SK-MEL-5 (cell line): ENCODE data around the gene LMO7. TPM values are rescaled to one million over a fixed set of nuclear protein-coding genes. Genes with fewer than 3 reads are reported as not detected.

Experiments used
- DNase-seq: peaks from one replicate; pipeline ENCODE4 v3.0.0-alpha.2; 2016; ENCODE audit warnings: low read depth, low spot score
- in situ Hi-C: cut with HindIII; loops from 2 replicates; pipeline ENCODE4 v1.10.0; 2016; ENCODE audit warnings: low sequenced_read_pairs, high pct_unique_total_duplicates, low pct_unique_long_range_greater_than_20kb
- polyA plus RNA-seq, 2 experiments: library from polyadenylated mRNA; depleted of rRNA; stranded (reverse); fragments of >200 nt; gene quantifications; 2 replicates each; pipeline ENCODE4 v1.2.3, GENCODE V29; 2015
- total RNA-seq: library from RNA; depleted of rRNA; stranded (reverse); fragments of >200 nt; shearing (Covaris generic); gene quantifications from 2 replicates; pipeline ENCODE4 v1.2.3, GENCODE V29; 2014; rRNA removed

LMO7 gene
- total RNA-seq: 2.4 and 5.9 TPM in 2 replicates
- 2.0 and 2.3 TPM in 2 replicates for polyA plus RNA-seq (2015; cell fraction: cytosol; rRNA removed)
- 6.0 and 10.2 TPM in 2 replicates for polyA plus RNA-seq (2015; cell fraction: nucleus; rRNA removed)

DNA sequence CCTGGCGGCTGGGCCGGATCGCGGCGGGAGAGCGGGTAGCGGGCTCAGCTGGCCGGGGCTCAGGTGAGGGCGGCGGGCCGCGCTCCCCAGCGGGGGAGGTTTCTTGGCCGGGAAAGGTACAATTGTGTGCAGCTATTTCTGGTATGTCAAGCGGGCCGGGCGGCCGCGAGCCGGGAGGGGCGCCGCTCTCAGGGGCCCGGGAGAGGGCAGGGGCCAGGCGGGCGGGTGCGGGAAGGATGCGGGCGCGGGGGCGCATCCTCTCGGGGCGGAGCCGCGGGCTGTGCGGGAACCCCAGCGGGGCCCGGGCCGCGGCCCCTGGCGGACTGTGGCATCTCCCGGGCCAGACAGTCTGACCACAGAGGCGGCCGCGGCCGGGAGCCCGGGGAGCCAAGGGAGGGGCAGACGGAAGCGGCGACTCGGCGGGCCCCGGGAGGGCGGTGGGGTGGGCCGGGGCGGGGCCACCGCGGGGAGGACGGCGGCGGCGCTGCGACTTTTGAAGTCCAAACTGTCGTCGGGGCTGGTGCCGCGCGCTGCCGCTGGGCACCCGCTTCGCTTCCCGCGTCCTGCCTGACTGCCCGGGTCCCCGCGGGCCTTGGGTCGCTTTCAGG is at the start of gene LMO7:
Gene LMO7, plus strand, starts transcription at position 503 of the 608 bp plus-strand sequence. CDS start 328 bp downstream, outside the sequence.
- in situ Hi-C loops: no loop called here
- DNase-seq: no peak

- in situ Hi-C loops: no loop called here
These were observed 48.5 kb upstream of the LMO7 start for GRCh38 chr13:75587679-75588078.

DNA sequence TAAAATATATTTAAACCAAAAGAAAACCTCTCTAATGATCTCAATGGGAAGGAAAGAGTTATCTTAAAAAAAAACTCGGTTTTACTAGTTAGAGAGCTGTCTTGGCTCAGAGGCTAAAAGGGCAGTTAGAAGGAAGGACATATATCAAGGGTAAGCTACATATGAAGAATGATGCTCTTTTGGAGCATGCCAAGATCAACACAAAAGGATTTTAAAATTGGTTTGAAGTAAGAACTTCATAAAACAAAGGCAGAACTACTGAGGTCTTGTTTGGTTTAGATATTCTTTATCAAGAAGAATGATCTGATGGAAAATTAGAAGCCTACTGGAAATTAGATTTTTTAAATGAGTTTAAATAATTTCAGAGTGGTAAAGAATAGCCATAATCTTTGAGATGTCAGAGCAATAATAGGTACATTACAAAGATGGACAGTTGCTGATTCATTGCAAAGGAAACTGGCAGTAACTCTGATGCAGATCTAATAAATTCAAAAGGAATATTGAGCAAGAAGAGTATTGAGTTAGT is 39.4 kb upstream of the LMO7 start:
- in situ Hi-C loops: no loop called here
- DNase-seq: no peak

More at GRCh38 chr13:75587679-75588078, 48.5 kb upstream of the LMO7 start:
- DNase-seq: no peak

- in situ Hi-C loops: no loop called here
- DNase-seq: no peak
These were observed 35.8 kb upstream of the LMO7 start for GRCh38 chr13:75600371-75600770.

GRCh38 chr13:75603038-75603437 is 33.1 kb upstream of the LMO7 start:
- no peak for DNase-seq
- in situ Hi-C loops: no loop called here

GRCh38 chr13:75607447-75607846 is 28.7 kb upstream of the LMO7 start:
- DNase-seq: no peak
- in situ Hi-C loops: no loop called here

- in situ Hi-C loops: no loop called here
- no peak for DNase-seq
These were observed 25.7 kb upstream of the LMO7 start for GRCh38 chr13:75610466-75610865.

DNA sequence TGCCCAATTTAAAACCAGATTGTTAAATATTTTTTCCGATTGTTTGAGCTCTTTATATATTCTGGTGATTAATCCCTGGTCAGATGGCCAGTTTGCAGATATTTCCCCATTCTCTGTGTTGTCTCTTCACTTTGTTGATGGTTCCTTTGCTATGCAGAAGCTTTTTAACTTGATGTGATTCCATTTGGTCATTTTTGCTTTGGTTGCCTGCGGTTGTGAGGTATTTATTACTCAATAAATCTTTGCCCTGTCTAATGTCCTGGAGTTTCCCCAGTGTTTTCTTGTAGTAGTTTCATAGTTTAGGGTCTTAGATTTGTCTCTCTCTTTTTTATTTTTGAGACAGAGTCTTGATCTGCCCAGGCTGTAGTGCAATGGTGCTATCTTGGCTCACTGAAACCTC is 23.8 kb upstream of the LMO7 start:
- no peak for DNase-seq

DNA sequence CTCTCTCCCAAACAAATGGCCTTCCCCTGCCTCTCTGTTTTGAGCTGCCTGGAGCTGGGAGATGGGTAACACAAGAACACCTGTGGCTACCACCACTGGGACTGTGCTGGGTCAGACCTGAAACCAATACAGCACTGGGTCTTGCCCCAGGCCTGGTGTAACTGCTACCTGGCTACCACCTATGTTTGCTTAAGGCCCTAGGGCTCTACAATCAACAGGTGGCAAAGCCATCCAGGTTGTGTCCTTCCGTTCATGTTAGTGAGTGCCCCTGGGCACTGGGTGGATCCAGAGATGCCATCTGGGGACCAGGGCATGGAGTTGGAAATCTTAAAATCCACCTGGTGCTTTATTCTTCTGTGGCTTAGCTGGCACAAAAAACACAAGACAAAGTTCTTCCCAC is 18.9 kb upstream of the LMO7 start:
- in situ Hi-C loops: no loop called here

More for the DNA sequence above, 23.8 kb upstream of the LMO7 start:
- in situ Hi-C loops: no loop called here

GRCh38 chr13:75618308-75618707 is 17.8 kb upstream of the LMO7 start:
- DNase-seq: no peak
- in situ Hi-C loops: no loop called here

More for the DNA sequence above, 18.9 kb upstream of the LMO7 start:
- DNase-seq: no peak

DNA sequence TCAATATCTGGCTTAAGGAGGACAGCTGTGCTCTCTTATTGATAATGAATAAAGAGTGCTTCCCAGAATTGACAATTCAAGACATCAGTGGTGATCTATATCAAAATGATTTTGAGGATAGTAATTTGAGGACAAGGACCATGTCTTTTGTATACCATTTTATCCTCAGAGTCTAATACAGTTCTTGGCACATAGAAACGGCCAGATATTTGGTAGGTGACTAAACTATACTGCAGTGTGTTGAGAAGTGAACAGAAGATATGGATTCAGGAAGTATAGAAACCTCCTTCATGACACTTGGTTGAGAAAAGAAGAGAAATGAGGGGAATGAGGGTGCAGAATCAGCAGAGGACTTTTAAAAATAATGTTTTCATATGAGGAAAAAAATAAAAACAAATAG is 16.1 kb upstream of the LMO7 start:
- in situ Hi-C loops: no loop called here
- DNase-seq: no peak

- no peak for DNase-seq
- in situ Hi-C loops: no loop called here
These were observed 15.0 kb upstream of the LMO7 start for GRCh38 chr13:75621147-75621546.

DNA sequence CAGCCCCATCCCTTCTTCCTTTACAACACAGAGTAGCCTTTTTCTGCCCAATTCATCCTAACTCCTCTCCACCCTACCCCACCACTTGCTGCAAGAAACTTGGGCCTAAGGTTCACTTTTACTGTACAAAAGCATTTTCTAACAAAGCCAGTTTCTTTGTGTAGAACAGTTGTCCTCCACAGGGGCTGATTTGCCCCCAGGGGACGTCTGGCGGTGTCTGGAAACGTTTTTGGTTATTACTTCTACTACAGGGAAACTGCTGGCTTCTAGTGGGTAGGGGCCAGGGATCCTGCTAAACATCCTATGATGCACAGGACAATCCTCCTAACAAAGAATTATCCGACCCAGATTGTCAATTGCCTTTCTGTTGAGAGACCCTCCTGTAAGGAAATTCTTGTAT is 7.3 kb upstream of the LMO7 start:
- no peak for DNase-seq
- in situ Hi-C loops: no loop called here

DNA sequence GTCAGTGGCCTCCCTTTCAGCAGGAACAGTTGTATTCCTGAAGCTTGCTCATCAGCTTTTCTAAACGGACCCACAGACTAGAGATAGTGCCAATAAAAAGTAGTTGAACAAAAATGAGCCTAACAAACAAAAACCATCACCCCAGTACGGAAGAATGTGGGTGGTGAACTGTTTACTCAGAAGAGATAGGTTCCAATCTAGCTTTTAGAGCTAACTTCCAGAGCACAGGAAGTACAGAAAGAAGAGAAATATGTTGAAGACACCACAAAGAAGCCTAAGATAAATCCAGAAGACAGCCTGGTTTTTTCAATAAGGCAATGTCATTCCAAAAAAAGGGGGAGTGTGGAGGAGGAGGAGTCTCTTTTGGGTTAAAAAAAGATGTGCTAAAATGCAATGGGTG is 2.8 kb upstream of the LMO7 start:
- in situ Hi-C loops: no loop called here
- DNase-seq: peak; percentile 9

DNA sequence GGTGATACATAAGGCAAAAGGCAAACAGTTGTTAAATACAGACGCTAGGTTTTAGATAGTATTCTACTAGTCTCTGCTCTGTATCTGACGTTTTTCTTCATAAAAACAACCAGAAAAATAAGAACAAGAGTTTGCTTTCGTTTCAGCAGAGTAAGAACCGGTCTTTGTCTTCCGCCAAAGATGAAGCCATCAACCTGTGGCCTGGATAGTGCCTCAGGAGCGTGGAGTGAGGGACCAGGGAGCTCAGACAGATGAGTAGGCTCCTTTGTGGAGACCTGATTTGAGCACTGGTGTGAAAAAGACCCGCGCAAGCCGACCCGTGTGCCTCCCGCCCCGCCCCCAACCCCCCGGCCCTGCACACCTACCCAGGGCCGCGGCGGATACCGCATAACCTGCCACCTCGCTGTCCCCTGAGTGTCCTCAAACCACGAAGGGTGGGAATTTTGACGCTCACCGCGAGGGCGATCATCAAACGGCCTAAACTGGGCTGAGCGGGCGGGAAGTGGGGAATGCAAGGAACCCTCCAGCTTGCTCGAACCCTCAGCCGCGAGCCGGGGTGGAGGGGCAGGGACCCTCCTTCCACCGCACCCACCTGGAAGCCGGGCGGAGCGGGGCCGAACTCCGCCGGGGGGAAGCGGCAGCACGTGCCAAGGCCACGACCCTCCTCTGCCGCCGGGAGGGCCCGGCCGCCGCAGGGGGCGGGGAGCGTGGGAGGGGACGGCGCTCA is 866 bp upstream of the LMO7 start:
- no peak for DNase-seq
- in situ Hi-C loops: no loop called here

GRCh38 chr13:75636436-75637180 is 478 bp downstream of the LMO7 start:
- in situ Hi-C loops: no loop called here
- DNase-seq: no peak

DNA sequence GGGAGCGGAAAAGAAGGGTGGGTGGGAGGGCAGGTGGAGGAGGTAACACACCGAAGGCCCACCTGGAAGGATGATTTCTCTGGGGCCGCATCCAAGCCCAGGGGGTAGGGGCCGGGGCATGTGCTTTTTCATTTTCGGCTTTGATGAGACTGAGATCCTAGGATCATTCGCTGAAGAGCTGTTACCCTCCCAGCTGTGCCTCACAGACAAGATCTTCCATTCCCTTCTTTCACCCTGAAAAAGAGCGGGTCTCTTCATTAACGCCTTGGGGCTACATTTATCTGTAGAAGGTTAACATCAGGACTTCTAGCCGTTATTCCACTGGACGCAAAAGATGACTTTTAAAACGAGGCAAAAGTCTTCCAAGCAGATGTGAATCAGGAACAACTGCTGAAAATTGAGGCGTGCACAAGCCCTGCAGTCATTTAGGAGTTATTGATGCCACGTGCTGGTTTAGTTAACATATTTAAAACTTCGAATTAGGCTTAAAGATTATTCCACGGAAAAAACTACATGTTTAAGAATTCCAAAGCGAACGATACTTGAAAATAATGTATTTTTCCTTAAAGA is 1.1 kb downstream of the LMO7 start:
- in situ Hi-C loops: no loop called here
- DNase-seq: no peak

GRCh38 chr13:75639454-75639853 is 3.3 kb downstream of the LMO7 start:
- in situ Hi-C loops: no loop called here
- no peak for DNase-seq
